Natural killer cell (primary cell): ENCODE results near the gene SH3GL1. TPM values are rescaled to one million over a fixed set of nuclear protein-coding genes. Genes with fewer than 3 reads are reported as not detected.

Experiments used
- ATAC-seq, 3 donors: fragments of 150-1000 bp in 2 of 3; fragments of 200-7000 bp in 1 of 3; cut with Tn5 transposase; 1 replicate in 1 of 3; 2 replicates in 2 of 3; pipeline ENCODE4 v1.10.0; 2021; ENCODE audit warnings: mild to moderate bottlenecking in 2 of 3, moderate library complexity in 2 of 3
- DNase-seq, 2 donors: peaks; one replicate each; pipeline versions ENCODE4 v3.0.0 to v3.0.0-alpha.2; 2013 to 2021; ENCODE audit warnings: mixed read lengths in 1 of 2
- H3K27ac ChIP-seq: one replicate; pipeline ENCODE4 v1.5.1; 2013; ENCODE audit warnings: mild to moderate bottlenecking, low read length
- H3K27me3 ChIP-seq: one replicate; pipeline ENCODE4 v1.6.1; 2013; ENCODE audit warnings: low read length; ENCODE audit not compliant: control insufficient read depth, insufficient read depth
- H3K36me3 ChIP-seq: one replicate; pipeline ENCODE4 v1.6.1; 2013; ENCODE audit warnings: low read length; ENCODE audit not compliant: control insufficient read depth, insufficient read depth
- H3K4me1 ChIP-seq: one replicate; pipeline ENCODE4 v1.6.1; 2013; ENCODE audit warnings: low read length; ENCODE audit not compliant: control insufficient read depth, insufficient read depth
- H3K4me3 ChIP-seq: one replicate; pipeline ENCODE4 v1.5.1; 2013; ENCODE audit warnings: low read length
- H3K9me3 ChIP-seq: one replicate; pipeline ENCODE4 v1.6.1; 2013; ENCODE audit warnings: low read length; ENCODE audit not compliant: control insufficient read depth, insufficient read depth
- H3K27ac Mint-ChIP-seq, 2 donors: one replicate each; pipeline ENCODE4 v1.8.0; 2022; ENCODE audit warnings: mild to moderate bottlenecking in 2 of 2, mixed read lengths in 2 of 2, moderate library complexity in 1 of 2
- H3K27me3 Mint-ChIP-seq, 2 donors: one replicate each; pipeline ENCODE4 v1.8.0; 2022; ENCODE audit warnings: low read depth in 2 of 2, mixed read lengths in 2 of 2
- H3K36me3 Mint-ChIP-seq: one replicate; pipeline ENCODE4 v1.8.0; 2022; ENCODE audit warnings: mixed read lengths
- H3K4me1 Mint-ChIP-seq, 2 donors: one replicate each; pipeline ENCODE4 v1.8.0; 2022; ENCODE audit warnings: mixed read lengths in 2 of 2
- H3K4me3 Mint-ChIP-seq: one replicate; pipeline ENCODE4 v1.8.0; 2022; ENCODE audit warnings: mild to moderate bottlenecking, moderate library complexity, mixed read lengths
- H3K9me3 Mint-ChIP-seq, 2 donors: one replicate each; pipeline ENCODE4 v1.8.0; 2022; ENCODE audit warnings: mixed read lengths in 2 of 2
- WGBS: methylation state at CpG from one replicate; pipeline ENCODE4 v1.1.7; 2013; ENCODE audit warnings: missing lambda C conversion rate; ENCODE audit not compliant: insufficient coverage; 5-methylcytosine and 5-hydroxymethylcytosine counted together
- intact Hi-C: fragments of 100-400 bp; cut with micrococcal nuclease; formaldehyde crosslinking; loops from one replicate; pipeline ENCODE4 v1.14.2; 2022
- total RNA-seq, 4 donors: library from RNA; stranded (reverse); fragments of 120-200 nt in 1 of 4; gene quantifications; one replicate each; pipeline versions ENCODE4 v1.2.3 to v1.2.4, GENCODE V29; 2013 to 2022
- TF ChIP-seq, protein P1 (sequence below): fragments of 200-600 bp; IDR thresholded peaks from one replicate; pipeline ENCODE4 v1.8.0; 2022; ENCODE audit warnings: antibody characterized with exemption

The SH3GL1 gene
- total RNA-seq, 3 donors from 2014 or later (not counting 1 experiment from before 2014, with no cell fraction given) = 43.9 to 55.7 (median 49.2) TPM

DNA sequence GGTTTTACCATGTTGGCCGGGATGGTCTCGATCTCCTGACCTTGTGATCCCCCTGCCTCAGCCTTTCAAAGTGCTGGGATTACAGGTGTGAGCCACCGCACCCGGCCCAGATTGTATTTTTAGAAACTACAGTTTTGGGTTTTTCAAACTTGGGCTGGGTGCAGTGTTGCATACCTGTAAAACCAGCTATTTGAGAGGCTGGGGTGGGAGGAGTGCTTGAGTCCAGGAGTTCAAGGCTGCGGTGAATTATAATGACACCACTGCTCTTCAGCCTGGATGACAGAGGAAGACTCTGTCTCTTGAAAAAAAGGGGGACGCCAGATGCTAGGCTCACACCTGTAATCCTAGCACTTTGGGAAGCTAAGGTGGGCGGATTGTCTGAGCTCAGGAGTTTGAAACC lies 6.3 kb upstream of the SH3GL1 start:
- H3K36me3 Mint-ChIP-seq = no peaks in the 10 kb centered on the region
- H3K9me3 Mint-ChIP-seq = no peaks in the 10 kb centered on the region
- H3K27ac ChIP-seq = no peak overlapping the region
- TF ChIP-seq, protein P1, sequence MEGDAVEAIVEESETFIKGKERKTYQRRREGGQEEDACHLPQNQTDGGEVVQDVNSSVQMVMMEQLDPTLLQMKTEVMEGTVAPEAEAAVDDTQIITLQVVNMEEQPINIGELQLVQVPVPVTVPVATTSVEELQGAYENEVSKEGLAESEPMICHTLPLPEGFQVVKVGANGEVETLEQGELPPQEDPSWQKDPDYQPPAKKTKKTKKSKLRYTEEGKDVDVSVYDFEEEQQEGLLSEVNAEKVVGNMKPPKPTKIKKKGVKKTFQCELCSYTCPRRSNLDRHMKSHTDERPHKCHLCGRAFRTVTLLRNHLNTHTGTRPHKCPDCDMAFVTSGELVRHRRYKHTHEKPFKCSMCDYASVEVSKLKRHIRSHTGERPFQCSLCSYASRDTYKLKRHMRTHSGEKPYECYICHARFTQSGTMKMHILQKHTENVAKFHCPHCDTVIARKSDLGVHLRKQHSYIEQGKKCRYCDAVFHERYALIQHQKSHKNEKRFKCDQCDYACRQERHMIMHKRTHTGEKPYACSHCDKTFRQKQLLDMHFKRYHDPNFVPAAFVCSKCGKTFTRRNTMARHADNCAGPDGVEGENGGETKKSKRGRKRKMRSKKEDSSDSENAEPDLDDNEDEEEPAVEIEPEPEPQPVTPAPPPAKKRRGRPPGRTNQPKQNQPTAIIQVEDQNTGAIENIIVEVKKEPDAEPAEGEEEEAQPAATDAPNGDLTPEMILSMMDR = no peak
- H3K9me3 ChIP-seq = no peaks in the 10 kb centered on the region
- H3K27ac Mint-ChIP-seq = no peak overlapping the region
- H3K4me1 ChIP-seq = peaks cover 12% of the 10 kb centered on the region
- peaks cover 4% of the 10 kb centered on the region for H3K36me3 ChIP-seq
- ATAC-seq (no peak), DNase-seq (no peak)
- intact Hi-C loops = no loop called here
- H3K4me3 ChIP-seq = no peak overlapping the region
- no peak overlapping the region for H3K4me3 Mint-ChIP-seq
- H3K27me3 ChIP-seq = no peaks in the 10 kb centered on the region
- H3K27me3 Mint-ChIP-seq = no peaks in the 10 kb centered on the region
- 95% methylated on average over 7 of the region's 7 CpGs for WGBS
- peaks cover 13 to 17% of the 10 kb centered on the region in 2 donors for H3K4me1 Mint-ChIP-seq

DNA sequence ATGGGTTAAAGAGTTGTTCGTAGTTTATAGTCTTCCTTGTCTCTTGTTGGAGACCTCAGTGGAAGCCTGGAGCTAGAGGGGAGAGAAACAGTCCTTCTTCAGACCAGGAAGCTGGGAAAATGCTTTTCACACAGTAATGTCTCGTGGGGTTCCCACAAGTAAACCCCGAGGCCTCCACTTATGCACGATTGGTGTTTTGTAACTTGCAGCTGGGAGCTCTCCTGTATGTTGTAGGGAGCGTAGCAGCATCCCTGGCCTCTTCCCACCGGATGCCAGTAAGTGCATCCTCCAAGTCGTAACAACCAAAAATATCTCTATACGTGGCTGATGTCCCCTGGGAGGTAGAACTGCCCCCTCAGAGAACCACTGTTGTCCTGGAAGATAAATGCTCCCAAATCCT lies 5.6 kb upstream of the SH3GL1 start:
- ATAC-seq = no peak

DNA sequence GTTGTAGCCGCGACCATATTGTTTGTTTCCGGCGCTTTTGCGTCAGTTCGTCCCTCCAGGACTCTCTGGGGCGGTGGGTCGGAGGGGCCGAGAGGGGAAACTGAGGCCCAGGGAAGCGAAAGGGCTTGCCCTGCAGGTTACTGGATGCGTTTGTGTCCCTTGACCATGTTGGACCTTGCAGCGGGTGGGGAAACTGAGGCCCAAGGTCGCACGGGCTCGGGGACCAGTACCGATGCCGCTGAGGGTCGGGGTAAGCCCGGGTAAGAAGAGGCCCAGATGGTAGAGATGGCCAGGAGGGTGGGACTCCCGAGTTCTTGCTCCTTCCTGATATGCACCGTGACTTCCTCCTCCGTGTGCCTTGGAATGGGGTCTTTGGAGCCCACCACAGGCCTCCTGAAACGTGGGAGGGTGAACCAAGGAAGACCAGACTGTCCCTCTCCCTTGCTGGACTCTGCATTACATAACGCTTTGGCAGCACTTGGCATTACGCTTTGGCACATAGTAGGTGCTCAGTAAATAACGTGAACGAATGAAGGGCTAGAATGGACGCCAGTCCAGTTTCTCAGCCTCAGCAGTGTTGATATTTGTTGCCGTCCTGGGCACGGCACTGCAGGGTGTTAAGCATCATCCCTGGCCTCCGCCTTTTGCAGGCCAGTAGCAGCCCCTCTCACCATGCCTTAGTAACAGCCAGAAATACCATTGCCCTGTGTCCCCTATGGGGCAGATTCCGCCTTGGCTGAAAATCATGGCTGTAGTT lies 2.8 kb upstream of the SH3GL1 start:
- intact Hi-C loops = loop anchor here (5.0 kb wide), 1 partner anchor 136 kb away; no protein-coding TSS in a partner anchor
- TF ChIP-seq, protein P1 = no peak
- Mint-ChIP-seq H3K36me3 (no peaks in the 10 kb centered on the region), H3K27me3 (no peaks in the 10 kb centered on the region), H3K4me3 (peak overlapping the region; percentile 85), H3K4me1 (peaks cover 28 to 37% of the 10 kb centered on the region in 2 donors), H3K9me3 (no peaks in the 10 kb centered on the region), H3K27ac (peak overlapping the region; percentile 68 to 99)
- Histone ChIP-seq H3K36me3 (no peaks in the 10 kb centered on the region), H3K27me3 (no peaks in the 10 kb centered on the region), H3K27ac (peak overlapping the region; percentile 55), H3K4me3 (peak overlapping the region; percentile 68), H3K4me1 (peaks cover 39% of the 10 kb centered on the region), H3K9me3 (no peaks in the 10 kb centered on the region)
- DNase-seq (peak in 1 of 2 donors; percentile 15), ATAC-seq (no peak)
- WGBS = 13% methylated on average over 32 of the region's 32 CpGs

More for the DNA sequence above, 5.6 kb upstream of the SH3GL1 start:
- no peaks in the 10 kb centered on the region for H3K27me3 Mint-ChIP-seq
- H3K4me1 Mint-ChIP-seq = peaks cover 19 to 24% of the 10 kb centered on the region in 2 donors
- TF ChIP-seq, protein P1 = no peak
- no peaks in the 10 kb centered on the region for H3K36me3 Mint-ChIP-seq
- no peak overlapping the region for H3K4me3 Mint-ChIP-seq
- H3K9me3 Mint-ChIP-seq = no peaks in the 10 kb centered on the region
- no peak overlapping the region for H3K4me3 ChIP-seq
- no peak overlapping the region for H3K27ac Mint-ChIP-seq
- no peaks in the 10 kb centered on the region for H3K27me3 ChIP-seq
- peaks cover 18% of the 10 kb centered on the region for H3K4me1 ChIP-seq
- no peak for DNase-seq
- H3K9me3 ChIP-seq = no peaks in the 10 kb centered on the region
- peaks cover 4% of the 10 kb centered on the region for H3K36me3 ChIP-seq
- intact Hi-C loops = no loop called here
- H3K27ac ChIP-seq = no peak overlapping the region
- WGBS = 90% methylated on average over 8 of the region's 8 CpGs
